Raji (cell line): ENCODE measurements around the gene ARHGEF17.

Source experiments
- POLR2A ChIP-seq: IDR thresholded peaks from 2 replicates; pipeline ENCODE4 v1.6.1; 2011; ENCODE audit warnings: low read depth, low read length, control low read depth; ENCODE audit not compliant: insufficient read depth

Gene ARHGEF17

DNA sequence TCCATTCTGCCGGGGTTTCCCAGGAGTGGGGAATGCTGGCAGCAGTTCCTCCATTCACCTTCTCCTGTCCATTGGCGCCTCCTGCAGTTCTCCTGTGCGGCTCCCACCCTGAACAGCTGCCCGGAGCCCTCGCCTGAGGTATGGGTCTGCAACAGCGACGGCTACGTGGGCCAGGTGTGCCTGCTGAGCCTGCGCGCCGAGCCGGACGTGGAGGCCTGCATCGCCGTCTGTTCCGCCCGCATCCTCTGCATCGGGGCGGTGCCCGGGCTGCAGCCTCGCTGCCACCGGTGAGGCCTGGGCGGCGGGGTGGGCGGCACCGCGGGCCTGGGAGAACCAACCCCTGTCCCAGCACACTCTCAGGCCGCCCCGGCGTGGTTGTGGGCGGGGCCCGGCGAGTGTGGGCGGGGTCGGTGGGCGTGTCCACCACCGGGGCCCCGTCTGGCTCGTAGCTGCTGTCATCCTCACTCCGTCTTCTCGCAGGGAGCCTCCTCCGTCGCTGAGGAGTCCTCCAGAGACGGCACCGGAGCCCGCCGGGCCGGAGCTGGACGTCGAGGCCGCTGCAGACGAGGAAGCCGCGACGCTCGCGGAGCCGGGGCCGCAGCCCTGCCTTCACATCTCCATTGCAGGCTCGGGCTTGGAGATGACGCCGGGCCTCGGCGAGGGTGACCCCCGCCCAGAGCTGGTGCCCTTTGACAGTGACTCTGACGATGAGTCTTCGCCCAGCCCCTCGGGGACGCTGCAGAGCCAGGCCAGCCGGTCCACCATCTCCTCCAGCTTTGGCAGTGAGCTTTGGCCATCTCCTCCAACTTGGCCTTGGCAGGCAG, 54.1 kb downstream of the ARHGEF17 start:
- no peak for TF ChIP-seq POLR2A

GRCh38 chr11:73363147-73363546, 55.1 kb downstream of the ARHGEF17 start:
- TF ChIP-seq POLR2A, result no peak

- no peak for TF ChIP-seq POLR2A
Observed at GRCh38 chr11:73365352-73366264, 57.5 kb downstream of the ARHGEF17 start.

- no peak for TF ChIP-seq POLR2A
Observed at GRCh38 chr11:73366265-73366610, 58.2 kb downstream of the ARHGEF17 start.

- no peak for TF ChIP-seq POLR2A
Observed at GRCh38 chr11:73366953-73367352, 58.9 kb downstream of the ARHGEF17 start.

GRCh38 chr11:73367482-73368024, 59.5 kb downstream of the ARHGEF17 start:
- TF ChIP-seq POLR2A, result no peak

DNA sequence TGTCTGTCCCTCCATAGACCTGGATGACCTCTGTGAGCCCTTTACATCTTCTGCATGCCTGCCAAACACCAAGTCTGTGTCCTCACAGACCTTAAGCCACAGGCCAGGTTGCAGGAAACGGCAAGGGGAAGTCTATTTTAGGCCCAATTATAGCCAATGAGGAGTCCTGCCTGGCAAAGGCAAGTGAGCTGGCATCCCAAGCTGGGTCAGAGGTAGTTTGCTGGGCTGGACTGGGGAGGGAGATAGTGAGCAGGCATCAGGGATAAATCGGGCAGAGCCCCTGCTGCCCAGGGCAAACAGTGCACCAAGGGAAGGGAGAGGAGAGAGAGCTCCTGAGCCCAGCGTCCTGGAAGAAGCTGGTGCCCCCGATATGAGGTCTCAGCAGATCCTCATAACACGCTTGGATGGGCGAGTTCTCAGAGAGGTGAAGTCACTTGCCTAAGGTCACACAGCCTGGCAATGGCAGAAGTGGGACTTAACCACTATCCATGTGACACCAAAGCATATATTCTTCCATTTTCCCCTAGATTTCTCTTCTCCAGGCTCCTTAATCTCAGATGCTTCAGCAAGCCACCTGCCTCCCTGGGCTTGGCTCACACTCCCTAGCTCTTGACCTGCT, 64.4 kb downstream of the ARHGEF17 start:
- no peak for TF ChIP-seq POLR2A

GRCh38 chr11:73374151-73374550, 66.1 kb downstream of the ARHGEF17 start:
- TF ChIP-seq POLR2A, result no peak

- TF ChIP-seq POLR2A, result no peak
Observed at GRCh38 chr11:73375830-73376159, 67.7 kb downstream of the ARHGEF17 start.

- peak; percentile 98 for TF ChIP-seq POLR2A
Observed at GRCh38 chr11:73376160-73376802, 68.2 kb downstream of the ARHGEF17 start, which contains the start of gene RELT. RELT (plus strand) TSS chr11:73376399; CDS start chr11:73389137, 12,738 bp downstream.

DNA sequence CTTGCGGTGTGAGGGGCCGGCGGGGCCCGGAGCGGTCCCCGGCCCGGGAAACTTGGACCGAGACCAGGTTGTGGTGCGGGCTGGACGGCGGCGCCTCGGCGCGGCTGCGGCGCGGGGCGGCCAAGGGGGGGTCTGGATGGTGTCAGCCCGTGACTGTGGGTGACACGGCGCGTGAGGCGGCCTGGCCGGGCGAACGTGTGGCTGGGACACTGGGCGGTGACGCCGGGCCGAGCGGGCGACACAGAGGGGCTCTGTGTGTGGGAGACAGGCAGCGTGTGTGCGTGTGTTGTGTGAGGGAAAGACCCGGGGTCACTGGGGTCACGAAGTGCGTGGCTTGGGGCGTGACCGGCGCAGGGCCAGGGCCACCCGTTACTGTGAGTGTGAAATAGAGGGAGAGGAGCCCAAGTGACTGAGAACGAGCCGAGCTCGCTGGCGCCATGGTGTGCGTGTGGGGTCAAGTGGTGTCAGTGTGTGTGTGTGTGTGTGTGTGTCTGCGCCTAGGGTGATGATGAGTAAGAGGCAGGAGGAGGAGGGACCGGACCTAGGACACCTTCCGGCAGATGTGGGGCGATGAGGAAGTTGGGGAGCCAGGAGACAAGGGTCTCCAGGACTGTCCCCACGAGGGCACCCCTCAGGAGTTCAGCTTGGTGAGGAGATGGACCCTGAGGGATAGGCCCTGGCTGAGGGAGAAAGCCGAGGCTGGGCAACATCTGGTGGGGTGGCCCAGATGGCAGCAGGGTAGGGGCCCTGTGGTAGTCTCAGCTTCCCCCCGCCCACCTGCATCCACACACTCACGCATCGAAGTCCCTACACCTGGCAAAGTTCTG, 68.9 kb downstream of the ARHGEF17 start:
- peak; percentile 89 for TF ChIP-seq POLR2A

DNA sequence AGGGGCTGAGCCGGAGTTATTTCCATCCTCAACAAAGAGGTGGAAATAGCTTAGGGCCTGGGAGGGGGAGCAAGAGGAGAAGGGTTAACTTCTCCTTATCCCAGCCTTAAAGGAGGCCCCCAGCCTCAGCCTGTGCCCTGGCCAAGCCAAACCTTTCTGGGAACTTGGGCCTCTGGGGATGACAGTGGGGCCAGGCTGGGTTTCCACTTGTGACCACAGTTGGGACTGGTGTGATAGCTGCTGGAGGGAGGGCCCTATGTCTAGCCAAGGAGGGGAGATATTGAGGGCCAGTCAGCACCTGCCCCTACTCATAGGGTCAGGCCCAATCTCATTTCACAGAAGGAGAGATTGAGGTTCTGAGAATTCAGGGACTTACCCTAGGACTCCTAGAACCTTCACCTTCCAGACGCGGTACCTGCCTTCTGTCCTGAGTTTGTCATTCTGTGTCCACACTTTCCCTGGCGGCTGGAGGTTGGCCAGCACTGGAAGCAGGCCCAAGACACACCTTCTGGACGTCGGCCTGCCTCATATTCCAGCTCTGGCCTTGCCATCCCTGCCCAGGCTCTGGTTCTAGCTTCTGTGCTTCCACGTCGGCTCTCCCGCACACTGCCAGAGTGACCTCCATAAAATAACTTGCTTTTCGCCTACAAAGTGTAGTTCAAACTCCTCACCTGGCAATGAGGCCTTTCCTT, 71.3 kb downstream of the ARHGEF17 start:
- TF ChIP-seq POLR2A, result no peak

DNA sequence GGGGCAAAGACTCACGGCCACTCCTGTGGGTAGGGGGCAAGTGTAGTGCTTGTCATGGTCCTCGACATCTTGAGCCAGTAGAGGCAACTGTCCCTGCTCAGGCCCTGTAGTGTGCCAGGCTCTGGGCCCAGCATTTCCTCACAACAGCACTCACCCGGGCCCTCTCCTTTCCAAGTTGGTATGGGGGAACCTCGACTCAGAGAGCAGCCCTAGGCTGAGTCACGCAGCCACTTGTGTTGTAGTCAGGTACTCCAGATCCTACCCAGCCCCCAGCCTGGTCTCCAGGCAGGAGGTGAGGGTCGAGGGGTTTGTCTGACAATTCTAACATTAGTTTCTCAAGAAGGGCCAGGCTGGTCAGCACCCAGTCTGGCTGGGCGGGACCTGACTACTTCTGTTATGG, 72.3 kb downstream of the ARHGEF17 start:
- TF ChIP-seq POLR2A, result no peak

DNA sequence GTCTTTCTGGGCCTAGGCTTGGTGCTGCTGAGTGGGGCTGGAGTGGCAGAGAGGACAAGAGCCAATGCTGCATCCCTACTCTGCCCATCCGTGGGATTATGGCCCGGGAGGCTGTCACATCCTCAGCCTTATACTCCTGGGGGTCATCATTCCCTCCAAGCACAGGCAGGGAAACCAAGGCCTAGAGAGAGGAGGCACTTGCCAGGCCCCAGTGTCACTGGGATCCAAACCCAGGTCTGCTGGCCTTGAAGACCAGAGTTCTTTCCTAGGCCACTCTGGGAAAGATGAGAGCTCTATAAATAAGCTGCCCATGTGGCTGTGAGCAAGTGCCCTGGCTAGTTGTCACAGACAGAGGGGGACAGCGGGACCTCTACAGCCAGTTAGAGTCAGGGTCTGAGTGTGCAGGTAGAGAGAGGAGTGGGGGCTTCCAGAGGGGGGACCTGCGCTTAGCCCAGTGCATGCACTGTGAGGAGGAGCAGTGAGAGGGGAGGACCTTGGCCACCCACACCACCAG, 72.9 kb downstream of the ARHGEF17 start:
- no peak for TF ChIP-seq POLR2A

DNA sequence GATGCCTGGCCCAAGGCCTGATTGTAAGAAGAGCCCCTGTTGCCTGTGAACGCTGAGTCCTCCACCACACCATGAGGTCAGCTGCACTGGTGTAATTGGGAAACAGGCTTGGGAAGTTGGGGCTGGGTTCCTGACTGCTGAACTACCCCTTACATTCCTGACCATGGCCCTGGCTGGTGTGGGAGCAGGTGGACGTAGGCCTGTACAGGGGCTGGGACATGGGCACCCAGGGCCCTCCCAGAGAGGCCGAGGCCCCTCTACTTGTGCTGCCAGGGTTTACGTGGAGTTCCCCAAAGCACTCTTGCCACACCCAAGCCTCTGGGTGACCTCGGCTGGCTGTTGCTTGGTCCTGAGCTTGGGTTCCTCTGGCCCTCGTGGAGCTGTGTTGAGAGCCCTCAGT, 73.5 kb downstream of the ARHGEF17 start:
- TF ChIP-seq POLR2A, result no peak
